HG02840 (cell line): ENCODE results near the gene AFF3.
"Not testable (repeated sequence)": the region's sequence is repeated elsewhere in the genome, so short reads cannot be mapped to it uniquely, and the experiment has no call there.

Source experiments
- ATAC-seq: cut with Tn5 transposase; IDR thresholded peaks from one replicate; pipeline ENCODE4 v1.9.1; 2021; ENCODE audit warnings: mild to moderate bottlenecking, moderate library complexity, moderate number of reproducible peaks; ENCODE audit not compliant: unreplicated experiment, low FRiP score

AFF3 gene

DNA sequence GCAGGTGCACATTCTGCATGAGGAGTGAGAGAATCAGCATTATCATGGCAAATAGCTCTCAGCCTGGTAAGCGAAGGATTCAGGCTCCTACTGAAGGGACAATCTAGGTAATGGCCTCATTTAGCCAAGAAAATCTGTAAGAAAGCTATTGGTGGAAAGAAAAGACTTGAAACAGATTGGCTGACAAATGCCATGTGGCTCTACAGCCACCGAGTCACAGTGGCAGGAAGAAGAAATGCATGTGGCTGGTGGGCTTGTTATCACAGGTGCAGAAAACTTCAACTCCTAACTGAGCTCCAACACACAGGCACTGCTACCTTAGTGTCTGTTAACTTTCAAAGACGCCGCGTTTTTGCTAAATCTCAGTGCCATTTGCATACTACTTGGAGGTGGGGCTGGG is 592.0 kb downstream of the AFF3 start:
- no peak for ATAC-seq

DNA sequence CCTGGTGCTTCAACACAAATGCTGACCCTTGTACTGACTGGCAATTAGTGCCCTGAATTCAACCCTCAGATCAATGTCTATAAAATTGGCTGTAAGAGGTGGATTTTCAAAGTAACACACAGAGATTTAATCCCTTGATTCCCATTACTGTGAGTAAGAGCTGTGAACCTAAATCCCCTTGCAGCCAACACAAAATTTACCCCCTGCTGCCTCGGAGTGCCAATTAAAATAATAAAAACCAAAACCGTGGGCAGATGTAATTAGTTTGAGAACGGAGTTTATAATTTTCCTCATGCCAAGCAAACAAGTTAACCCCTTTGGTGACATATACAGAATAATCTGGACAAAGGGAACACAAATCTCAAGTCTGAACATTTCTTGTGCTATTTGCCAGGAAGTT is 596.8 kb downstream of the AFF3 start:
- no peak for ATAC-seq

DNA sequence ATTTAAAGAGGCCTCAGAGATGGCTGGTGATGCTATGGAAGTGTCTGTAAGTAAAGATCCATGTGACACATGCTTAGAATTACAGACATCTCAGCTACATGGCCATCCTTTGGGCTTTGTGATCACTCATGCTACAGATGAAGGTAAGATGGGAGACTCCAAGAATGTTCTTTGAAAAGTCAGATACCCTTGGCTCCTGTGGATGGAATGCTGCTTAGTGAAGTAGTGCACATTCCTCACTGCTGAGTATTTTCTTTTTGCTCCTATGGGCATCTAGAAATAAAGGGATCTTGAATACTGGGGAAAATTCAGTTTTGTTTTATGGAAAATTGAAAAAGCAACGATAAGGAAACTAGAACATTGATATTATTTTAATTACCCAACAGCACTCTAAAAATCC is 597.3 kb downstream of the AFF3 start:
- no peak for ATAC-seq

DNA sequence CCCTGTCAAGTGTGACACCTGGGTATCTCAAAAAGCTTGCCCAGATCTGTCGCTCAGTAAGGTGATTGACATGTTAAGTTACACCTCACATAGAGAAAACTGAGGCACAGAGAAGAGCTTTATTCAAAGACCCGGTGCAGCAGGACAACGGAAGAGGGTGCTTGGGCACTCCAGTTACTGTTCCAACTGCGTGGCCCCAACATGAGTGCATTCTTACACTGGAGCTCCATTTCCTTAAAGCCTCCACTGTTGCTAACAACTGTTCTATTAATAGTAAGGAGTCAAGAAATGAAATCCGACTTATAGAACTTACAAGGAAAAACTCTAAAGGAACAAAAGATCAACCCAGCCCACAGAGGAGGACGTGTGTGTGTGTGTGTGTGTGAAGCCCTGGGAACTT is 597.8 kb downstream of the AFF3 start:
- ATAC-seq, result no peak

DNA sequence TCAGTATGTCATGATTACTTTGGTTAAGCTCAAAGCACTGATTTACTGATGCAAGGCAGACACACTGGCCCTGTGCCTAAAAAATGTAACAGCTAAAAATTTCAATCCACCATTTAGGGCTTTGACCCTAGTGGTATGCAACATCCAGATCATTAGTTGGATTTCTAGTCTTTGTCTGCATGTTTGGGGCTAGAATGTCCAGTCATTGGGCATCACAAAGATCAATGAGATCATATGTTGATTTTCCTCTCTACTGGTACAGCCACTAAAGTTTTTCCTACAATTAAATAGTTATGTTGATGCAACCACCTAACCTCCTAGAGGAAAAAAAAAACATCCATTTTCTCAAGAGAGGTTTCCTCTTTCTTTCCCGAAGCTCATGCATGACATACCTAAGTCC is 599.1 kb downstream of the AFF3 start:
- no peak for ATAC-seq

DNA sequence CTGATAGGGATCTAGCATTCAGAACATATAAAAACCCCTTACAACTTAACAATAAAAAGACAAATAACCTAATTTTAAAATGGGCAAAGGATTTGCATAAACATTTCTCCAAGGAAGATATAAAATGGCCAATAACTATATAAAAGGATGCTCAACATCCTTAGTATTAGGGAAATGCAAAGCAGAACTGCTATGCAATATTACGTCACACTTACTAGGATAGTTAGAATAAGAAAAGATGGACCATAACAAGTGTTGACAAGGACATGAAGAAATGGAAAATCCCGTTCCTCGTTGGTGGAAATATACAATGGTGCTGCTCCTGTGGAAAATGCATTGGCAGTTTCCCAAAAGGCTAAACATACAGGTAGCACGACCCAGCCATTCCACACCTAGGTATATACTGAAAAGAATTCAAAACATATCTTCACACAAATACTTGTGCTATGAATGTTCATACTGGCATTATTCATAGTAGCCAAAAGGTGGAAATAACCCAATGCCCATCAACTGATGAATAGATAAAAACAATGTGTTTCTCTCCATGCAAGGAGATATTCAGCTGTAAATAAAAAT is 604.4 kb downstream of the AFF3 start:
- ATAC-seq, result no peak

DNA sequence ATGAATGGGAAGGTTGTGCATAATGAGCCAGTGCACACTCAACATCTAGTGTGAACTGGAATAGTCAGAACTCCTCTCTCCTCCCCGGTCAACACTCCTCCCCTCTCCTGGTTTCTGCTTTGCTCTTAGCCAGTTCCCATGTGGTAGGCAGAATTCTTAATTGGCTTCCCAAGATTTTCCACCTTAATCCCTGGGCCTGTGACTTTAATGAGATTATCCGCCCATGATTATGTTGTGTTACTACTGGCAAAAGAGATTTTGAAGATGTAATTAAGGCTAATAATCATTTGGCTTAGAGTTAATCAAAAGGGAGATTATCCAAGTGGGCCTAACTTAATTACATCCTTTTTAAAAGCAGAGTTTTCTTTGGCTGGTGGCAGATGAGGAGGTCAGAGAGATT is 618.3 kb downstream of the AFF3 start:
- ATAC-seq, result no peak

DNA sequence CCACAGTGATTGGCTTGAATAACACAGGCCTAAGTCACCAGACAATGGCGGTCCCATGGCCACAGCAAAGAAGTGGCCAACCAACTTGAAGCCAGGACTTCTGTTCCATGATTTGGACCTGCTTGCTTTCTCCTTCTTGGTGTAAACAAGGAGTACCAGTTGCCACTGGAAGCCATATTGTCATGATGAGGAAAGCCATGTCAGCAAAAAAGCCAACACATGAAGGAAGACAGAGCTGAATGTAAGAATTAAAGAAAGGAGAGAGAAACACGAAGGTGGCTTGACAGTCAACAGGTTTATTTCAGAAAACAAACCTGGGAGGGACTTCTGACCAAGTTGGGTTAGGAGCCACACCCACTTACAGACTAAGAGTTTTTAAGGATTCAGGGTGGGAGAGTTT is 620.2 kb downstream of the AFF3 start:
- ATAC-seq, result no peak

DNA sequence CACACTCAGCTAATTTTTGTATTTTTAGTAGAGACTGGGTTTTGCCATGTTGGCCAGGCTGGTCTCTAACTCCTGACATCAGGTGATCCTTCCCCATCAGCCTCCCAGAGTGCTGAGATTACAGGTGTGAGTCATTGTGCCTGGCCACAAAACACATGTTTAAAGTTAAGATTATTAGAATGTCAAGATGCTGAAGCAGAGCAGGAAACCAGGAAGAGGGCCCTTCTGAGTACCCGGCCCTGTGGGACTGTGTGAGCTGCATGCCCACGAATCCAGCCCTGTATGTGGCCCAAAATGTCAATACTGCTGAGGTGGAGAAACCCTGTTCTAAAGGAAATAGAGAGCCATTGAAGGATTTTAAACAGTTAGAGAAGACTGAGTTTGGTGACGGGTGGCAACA is 621.6 kb downstream of the AFF3 start:
- no peak for ATAC-seq

DNA sequence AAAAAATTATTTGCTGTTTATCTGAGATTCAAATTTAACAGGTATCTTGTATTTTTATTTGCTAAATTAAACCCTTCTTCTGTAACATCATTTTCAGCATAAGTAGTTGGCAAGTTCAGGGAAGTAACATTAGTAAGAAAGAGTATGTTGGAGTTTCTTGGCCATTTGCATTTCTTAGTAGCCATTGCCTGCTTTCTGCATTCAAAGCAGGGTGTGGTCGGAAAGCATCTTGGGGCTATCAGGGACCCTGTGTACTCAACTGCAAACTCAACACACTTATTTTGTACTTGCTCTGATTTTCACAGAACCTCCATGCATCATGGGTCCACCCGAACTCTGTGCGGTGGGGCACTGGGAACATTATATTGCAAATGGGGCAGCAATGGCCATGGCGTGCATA is 622.2 kb downstream of the AFF3 start:
- no peak for ATAC-seq

DNA sequence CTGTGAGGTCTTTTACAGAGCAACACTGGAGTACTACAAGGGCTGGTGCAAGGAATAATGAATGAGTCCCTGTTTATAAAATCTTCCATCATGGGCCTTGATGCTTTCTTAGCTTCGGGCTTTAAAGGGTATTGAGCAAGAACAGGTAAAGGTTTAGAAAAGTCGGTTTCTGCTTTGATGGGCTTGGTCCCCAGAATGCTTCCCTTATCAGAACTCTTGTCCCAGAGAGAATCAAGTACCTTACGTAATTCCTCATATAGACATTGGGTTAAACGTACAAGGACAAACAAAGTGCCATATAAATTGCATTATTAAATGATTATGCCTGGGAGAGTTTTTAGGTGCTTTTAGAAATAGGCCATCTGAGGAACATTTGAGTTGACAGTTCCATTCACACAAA is 628.0 kb downstream of the AFF3 start:
- no peak for ATAC-seq

DNA sequence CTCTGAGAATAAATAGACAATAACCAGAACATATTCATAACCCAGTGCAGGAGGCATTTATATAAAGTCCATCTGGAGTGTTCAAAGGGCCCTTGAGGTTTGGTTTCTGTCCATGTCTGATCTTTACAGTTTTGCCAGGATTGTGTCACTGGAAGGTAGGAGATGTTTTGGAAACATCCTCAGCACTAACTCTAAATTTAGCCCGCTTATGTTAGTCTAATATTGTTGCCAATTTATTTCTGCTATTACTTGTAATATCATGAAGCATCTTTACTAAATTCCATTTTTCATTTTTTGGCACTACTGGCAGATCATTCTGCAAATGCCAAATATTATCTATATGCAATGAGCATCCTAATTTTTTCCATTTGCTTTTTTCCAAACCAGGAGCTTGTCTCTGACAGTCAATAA is 630.2 kb downstream of the AFF3 start:
- ATAC-seq, result no peak

DNA sequence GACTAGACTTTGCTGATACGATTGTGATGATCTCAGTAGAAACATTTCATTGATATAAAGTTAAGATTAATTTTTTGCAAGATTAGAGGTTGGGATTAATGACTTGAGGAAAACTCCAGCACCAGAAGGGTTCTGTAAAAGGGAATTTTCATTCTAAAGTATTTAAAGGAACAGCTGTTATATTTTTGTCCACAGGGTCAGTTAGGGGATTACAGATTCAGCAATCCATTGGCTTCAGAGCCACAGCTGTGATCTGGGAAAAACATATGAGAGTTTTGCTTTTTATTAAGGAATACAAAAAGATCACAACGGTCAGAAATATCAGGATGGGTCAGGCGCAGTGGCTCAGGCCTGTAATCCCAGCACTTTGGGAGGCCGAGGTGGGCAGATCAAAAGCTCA is 633.0 kb downstream of the AFF3 start:
- no peak for ATAC-seq

DNA sequence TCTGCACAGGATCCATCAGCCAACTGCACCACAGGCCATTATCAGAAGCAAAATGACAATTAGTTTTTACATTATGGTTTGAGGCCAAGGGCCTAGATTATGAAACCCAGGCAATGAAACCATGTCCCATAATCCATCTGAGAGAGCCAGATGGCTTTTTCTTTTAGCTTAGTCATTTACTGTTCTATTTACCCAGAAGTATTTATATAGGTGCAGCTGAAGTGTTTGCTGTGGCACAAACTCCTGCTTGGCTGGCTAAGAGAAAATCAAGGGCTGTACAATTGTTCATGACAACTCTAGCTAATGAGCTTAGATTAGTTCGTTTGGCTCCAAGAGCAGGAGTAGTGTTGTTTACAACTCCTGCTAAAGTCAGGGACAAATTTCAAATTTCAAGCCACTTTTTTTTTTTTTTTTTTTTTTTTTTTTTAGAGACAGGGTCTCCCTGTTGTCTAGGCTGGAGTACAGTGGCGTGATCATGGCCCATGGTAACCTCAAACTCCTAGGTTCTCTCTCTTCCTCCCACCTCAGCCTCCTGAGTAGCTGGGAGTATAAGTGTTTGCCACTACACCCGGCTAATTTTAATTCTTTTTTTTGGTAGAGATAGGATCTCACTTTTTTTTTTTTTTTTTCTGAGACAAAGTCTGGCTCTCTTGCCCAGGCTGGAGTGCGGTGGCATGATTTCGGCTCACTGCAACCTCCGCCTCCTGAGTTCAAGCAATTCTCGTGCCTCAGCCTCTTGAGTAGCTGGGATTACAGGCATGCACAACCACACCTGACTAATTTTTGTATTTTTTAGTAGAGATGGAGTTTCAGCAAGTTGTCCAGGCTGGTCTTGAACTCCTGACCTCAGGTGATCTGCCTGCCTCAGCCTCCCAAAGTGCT is 634.2 kb downstream of the AFF3 start:
- ATAC-seq, result no peak

DNA sequence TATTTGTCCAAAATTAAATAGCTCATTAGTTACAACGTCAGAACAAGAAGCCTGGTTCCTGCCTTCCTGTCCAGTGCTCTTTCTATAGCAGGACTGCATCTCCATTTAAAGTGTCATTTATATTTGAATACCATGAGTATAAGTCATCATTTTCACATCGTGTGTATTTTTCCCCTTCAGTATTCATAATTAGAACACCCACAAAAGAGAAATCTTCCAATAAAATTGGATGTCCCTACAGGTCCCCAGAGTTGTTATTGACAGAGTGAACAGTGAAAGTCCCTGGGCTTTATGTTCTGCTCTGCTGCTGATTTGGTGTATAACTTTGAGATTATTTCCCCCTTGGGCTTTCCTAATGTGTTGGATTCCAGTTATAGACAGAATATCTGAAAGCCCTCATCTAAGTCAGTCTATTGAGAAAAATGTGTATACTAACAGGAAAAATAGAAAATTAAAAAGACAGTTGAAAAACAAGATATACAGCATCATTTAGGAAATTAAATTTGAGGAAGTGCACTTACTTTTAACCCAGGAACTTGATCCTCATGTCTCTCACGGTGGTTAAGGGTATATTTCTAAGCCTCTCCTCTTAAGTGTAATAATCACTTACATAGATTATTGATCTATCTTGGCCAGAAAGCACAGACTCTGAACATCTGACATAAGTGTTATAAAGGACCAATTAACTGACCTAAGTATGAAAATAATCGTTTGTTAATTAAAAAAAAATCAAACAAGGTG is 637.4 kb downstream of the AFF3 start:
- ATAC-seq, result no peak

DNA sequence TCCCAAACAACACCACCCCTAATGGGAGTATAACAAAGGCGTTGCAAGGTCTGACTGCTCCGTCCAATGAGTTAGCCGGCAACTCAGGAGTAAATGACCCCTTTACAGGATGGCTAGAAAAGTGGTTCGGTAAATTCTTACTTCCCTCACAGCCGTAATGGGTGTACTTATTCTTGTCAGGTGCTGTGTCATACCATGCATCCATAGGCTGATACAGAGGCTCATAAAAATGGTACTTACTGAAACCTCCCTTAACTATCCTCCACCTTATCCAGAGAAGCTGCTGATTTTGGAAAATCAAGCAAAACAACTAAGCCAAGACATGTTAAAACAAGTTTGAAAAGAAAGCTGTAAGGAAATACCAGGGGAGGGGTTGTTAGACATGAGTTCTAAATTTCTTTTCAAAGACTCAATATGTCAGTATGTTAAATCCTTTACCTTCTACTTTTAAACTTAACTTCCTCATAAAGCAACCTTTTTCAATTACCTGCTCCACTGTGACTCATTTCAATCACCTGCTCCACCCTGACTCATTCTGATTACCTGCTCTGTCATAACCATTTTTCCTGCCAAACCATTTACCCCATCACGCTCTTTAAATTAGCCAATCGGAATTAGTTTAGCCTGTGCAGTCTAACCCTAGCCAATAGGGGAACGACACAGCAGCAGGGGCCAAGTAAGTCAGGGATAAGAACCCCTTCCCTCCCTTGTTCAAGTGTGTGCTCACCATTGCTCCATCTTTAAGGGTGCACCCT is 638.6 kb downstream of the AFF3 start:
- ATAC-seq, result not testable (repeated sequence)

DNA sequence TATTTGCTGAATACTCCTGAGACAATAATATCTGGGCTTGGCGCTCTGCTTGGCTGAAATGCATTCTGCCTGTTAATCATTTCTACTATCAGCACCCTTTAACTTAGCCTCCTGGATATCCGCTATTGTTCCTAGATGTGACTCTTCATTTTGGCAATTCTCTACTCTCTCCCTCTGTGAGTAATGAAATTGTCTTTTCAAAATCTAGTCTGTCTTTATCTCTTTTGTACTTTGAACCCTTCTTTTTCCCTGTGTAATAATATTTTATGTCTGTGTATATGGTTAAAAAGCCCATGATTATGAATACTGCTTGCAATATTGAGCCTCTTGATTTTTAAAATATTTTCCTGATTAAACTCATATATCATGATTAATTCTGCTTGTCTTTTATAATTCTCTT is 646.4 kb downstream of the AFF3 start:
- no peak for ATAC-seq
